SK-N-DZ (cell line): ENCODE results near the gene NPVF.

Experiments used
- small RNA-seq, 2 experiments: library from RNA; depleted of rRNA; stranded (forward); fragments of <200 nt; gene quantifications; one replicate each; pipeline ENCODE3, GENCODE V24; 2014

NPVF gene

Small RNA genes lying within 50 kb of the gene (small RNA-seq; reads per million reads assigned to genes)
- gene RF00012, result 0.10 to 0.84 reads per million in 2 experiments
